ENCODE results near the gene NRIP2.

The NRIP2 gene

GRCh38 chr12:2844786-2845185, 10.0 kb upstream of the NRIP2 start:
- no peak for DNase-seq

- DNase-seq, result no peak
These were observed 8.1 kb upstream of the NRIP2 start for GRCh38 chr12:2842948-2843347.

GRCh38 chr12:2841056-2841650, 6.3 kb upstream of the NRIP2 start:
- DNase-seq, result no peak

GRCh38 chr12:2836574-2836973, 1.7 kb upstream of the NRIP2 start:
- DNase-seq, result no peak

- DNase-seq, result no peak
These were observed 1.0 kb upstream of the NRIP2 start for GRCh38 chr12:2835691-2836403.

- DNase-seq, result no peak
These were observed 1.0 kb downstream of the NRIP2 start for GRCh38 chr12:2833810-2834209.

- no peak for DNase-seq
These were observed 1.5 kb downstream of the NRIP2 start for GRCh38 chr12:2833327-2833726.

- DNase-seq, result no peak
These were observed 2.2 kb downstream of the NRIP2 start for GRCh38 chr12:2832550-2833127.

GRCh38 chr12:2829275-2829674, 5.6 kb downstream of the NRIP2 start:
- DNase-seq, result no peak

GRCh38 chr12:2826721-2827515, 7.9 kb downstream of the NRIP2 start:
- no peak for DNase-seq

GRCh38 chr12:2826036-2826435, 8.8 kb downstream of the NRIP2 start:
- no peak for DNase-seq

GRCh38 chr12:2825132-2825531, 9.7 kb downstream of the NRIP2 start:
- DNase-seq, result no peak

- no peak for DNase-seq
These were observed 10.3 kb downstream of the NRIP2 start for GRCh38 chr12:2824541-2824940.

- no peak for DNase-seq
These were observed 11.4 kb downstream of the NRIP2 start for GRCh38 chr12:2823483-2823882.

GRCh38 chr12:2820432-2820831, 14.4 kb downstream of the NRIP2 start:
- no peak for DNase-seq

GRCh38 chr12:2819810-2820209, 15.0 kb downstream of the NRIP2 start:
- DNase-seq, result no peak

- peak; percentile 41 for DNase-seq
These were observed 21.3 kb downstream of the NRIP2 start for GRCh38 chr12:2813214-2814185.

- peak; percentile 93 for DNase-seq
These were observed 22.3 kb downstream of the NRIP2 start, which contains the start of gene ITFG2 for GRCh38 chr12:2812290-2813213. ITFG2 (plus strand) TSS chr12:2812668; CDS start chr12:2812761, 93 bp downstream.

GRCh38 chr12:2811801-2812200, 23.0 kb downstream of the NRIP2 start:
- DNase-seq, result no peak

- DNase-seq, result no peak
These were observed 28.1 kb downstream of the NRIP2 start for GRCh38 chr12:2806700-2807099.

- DNase-seq, result no peak
These were observed 29.7 kb downstream of the NRIP2 start for GRCh38 chr12:2805143-2805520.
